Measurements from ENCODE around the gene EAPP. TPM values are rescaled to one million over a fixed set of nuclear protein-coding genes. Genes with fewer than 3 reads are reported as not detected.
"Not testable (repeated sequence)": the region's sequence is repeated elsewhere in the genome, so short reads cannot be mapped to it uniquely, and the experiment has no call there.

EAPP gene
- total RNA-seq, 4 donors from 2014 or later: 16.1 to 83.6 (median 38.8) TPM

- no peak for DNase-seq
These were observed 57.0 kb downstream of the EAPP start for GRCh38 chr14:34482463-34482862.

GRCh38 chr14:34479694-34480093 lies 59.8 kb downstream of the EAPP start:
- DNase-seq: no peak
- in situ Hi-C loops (cut with MboI; ENCODE audit: low pct_ligation_motif_present in 1 of 4, low pct_unique_long_range_greater_than_20kb in 1 of 4, low sequenced_read_pairs in 3 of 4): no loop called here
- intact Hi-C loops (cut with DNase I; ENCODE audit: low total_unique reads): no loop called here
- Histone ChIP-seq H3K27ac (no peak overlapping the region), H3K4me1 (no peaks in the 10 kb centered on the region), H3K9me3 (no peaks in the 10 kb centered on the region), H3K4me3 (no peak overlapping the region), H3K36me3 (no peaks in the 10 kb centered on the region), H3K27me3 (no peaks in the 10 kb centered on the region)
- 89 to 100% methylated on average over 1 to 4 of the region's 4 CpGs for WGBS, 2 donors (ENCODE audit: low coverage in 1 of 2)
- TF ChIP-seq POLR2A (IDR thresholded peaks at IDR 0.05): no peak
- TF ChIP-seq CTCF (IDR thresholded peaks at IDR 0.05): no peak
- no peak for TF ChIP-seq EP300 (IDR thresholded peaks at IDR 0.05; ENCODE audit: low read depth)
- TF ChIP-seq POLR2AphosphoS5 (IDR thresholded peaks at IDR 0.05): no peak

More at GRCh38 chr14:34482463-34482862, 57.0 kb downstream of the EAPP start:
- no peaks in the 10 kb centered on the region for H3K36me3 ChIP-seq
- in situ Hi-C loops (cut with MboI; ENCODE audit: low pct_ligation_motif_present in 1 of 4, low pct_unique_long_range_greater_than_20kb in 1 of 4, low sequenced_read_pairs in 3 of 4): no loop called here
- TF ChIP-seq CTCF (IDR thresholded peaks at IDR 0.05) (no peak), POLR2AphosphoS5 (IDR thresholded peaks at IDR 0.05) (no peak), EP300 (IDR thresholded peaks at IDR 0.05; ENCODE audit: low read depth) (no peak)
- H3K27ac ChIP-seq: no peak overlapping the region
- no peaks in the 10 kb centered on the region for H3K4me1 ChIP-seq
- no peaks in the 10 kb centered on the region for H3K9me3 ChIP-seq
- H3K4me3 ChIP-seq: no peak overlapping the region
- intact Hi-C loops (cut with DNase I; ENCODE audit: low total_unique reads): no loop called here
- no peaks in the 10 kb centered on the region for H3K27me3 ChIP-seq
- 94 to 100% methylated on average over 2 of the region's 2 CpGs for WGBS, 2 donors (ENCODE audit: low coverage in 1 of 2)

GRCh38 chr14:34478261-34478660 lies 61.2 kb downstream of the EAPP start:
- intact Hi-C loops (cut with DNase I; ENCODE audit: low total_unique reads): no loop called here
- Histone ChIP-seq H3K9me3 (no peaks in the 10 kb centered on the region), H3K4me3 (no peak overlapping the region), H3K27me3 (no peaks in the 10 kb centered on the region), H3K27ac (no peak overlapping the region), H3K4me1 (no peaks in the 10 kb centered on the region), H3K36me3 (no peaks in the 10 kb centered on the region)
- in situ Hi-C loops (cut with MboI; ENCODE audit: low pct_ligation_motif_present in 1 of 4, low pct_unique_long_range_greater_than_20kb in 1 of 4, low sequenced_read_pairs in 3 of 4): no loop called here
- DNase-seq: no peak
- 94 to 100% methylated on average over 1 of the region's 1 CpG for WGBS, 2 donors (ENCODE audit: low coverage in 1 of 2)
- TF ChIP-seq EP300 (IDR thresholded peaks at IDR 0.05; ENCODE audit: low read depth) (no peak), CTCF (IDR thresholded peaks at IDR 0.05) (no peak), POLR2A (IDR thresholded peaks at IDR 0.05) (no peak)

- H3K27ac ChIP-seq; H3K9me3 ChIP-seq; intact Hi-C loops (cut with DNase I; ENCODE audit: low total_unique reads); H3K4me1 ChIP-seq; H3K4me3 ChIP-seq; in situ Hi-C loops (cut with MboI; ENCODE audit: low pct_ligation_motif_present in 1 of 4, low pct_unique_long_range_greater_than_20kb in 1 of 4, low sequenced_read_pairs in 3 of 4); H3K36me3 ChIP-seq; DNase-seq; H3K27me3 ChIP-seq: not testable (repeated sequence)
- 98% methylated on average over 19 of the region's 31 CpGs; no CpG with 5 or more reads in 1 of the 2 donors for WGBS, 2 donors (ENCODE audit: low coverage in 1 of 2)
These were observed 63.5 kb downstream of the EAPP start for GRCh38 chr14:34476036-34476435.

GRCh38 chr14:34475163-34475562 lies 64.3 kb downstream of the EAPP start:
- Histone ChIP-seq H3K27ac (no peak overlapping the region), H3K4me1 (no peaks in the 10 kb centered on the region), H3K4me3 (no peak overlapping the region), H3K9me3 (no peaks in the 10 kb centered on the region), H3K36me3 (no peaks in the 10 kb centered on the region), H3K27me3 (no peaks in the 10 kb centered on the region)
- DNase-seq: no peak
- in situ Hi-C loops (cut with MboI; ENCODE audit: low pct_ligation_motif_present in 1 of 4, low pct_unique_long_range_greater_than_20kb in 1 of 4, low sequenced_read_pairs in 3 of 4): no loop called here
- intact Hi-C loops (cut with DNase I; ENCODE audit: low total_unique reads): no loop called here
- 64 to 90% methylated on average over 1 to 3 of the region's 6 CpGs for whole genome bisulfite sequencing, 2 donors (ENCODE audit: low coverage in 1 of 2)
- TF ChIP-seq POLR2AphosphoS5 (IDR thresholded peaks at IDR 0.05): no peak

Measured in transverse colon (tissue), 4 donors.